Breast epithelium (tissue), 4 donors: Measurements from ENCODE around the gene IGF2. TPM values are rescaled to one million over a fixed set of nuclear protein-coding genes. Genes with fewer than 3 reads are reported as not detected.

ENCODE experiments used
- DNase-seq, 2 donors: peaks; one replicate each; pipeline ENCODE4 v3.0.0-alpha.2; 2019; ENCODE audit warnings: low spot score in 2 of 2
- H3K27ac ChIP-seq, 2 donors: fragments of 200-600 bp; sonication (generic) in 1 of 2; one replicate each; pipeline ENCODE4 v1.5.1; 2016 to 2019; ENCODE audit warnings: mild to moderate bottlenecking in 1 of 2
- H3K27me3 ChIP-seq, 2 donors: fragments of 200-600 bp; sonication (generic) in 1 of 2; one replicate each; pipeline versions ENCODE4 v1.5.1 to v1.6.0; 2017 to 2019; ENCODE audit warnings: control low read depth in 1 of 2, mild to moderate bottlenecking in 1 of 2
- H3K36me3 ChIP-seq: fragments of 200-600 bp; one replicate; pipeline ENCODE4 v1.5.1; 2019
- H3K4me1 ChIP-seq, 2 donors: fragments of 200-600 bp; sonication (generic); one replicate each; pipeline ENCODE4 v1.5.1; 2016 to 2019; ENCODE audit warnings: control low read depth in 1 of 2
- H3K4me3 ChIP-seq, 3 donors: fragments of 200-600 bp; sonication (generic); 1 replicate in 2 of 3; 2 replicates in 1 of 3; pipeline ENCODE4 v1.5.1; 2016 to 2019; ENCODE audit warnings: mild to moderate bottlenecking in 3 of 3, moderate library complexity in 2 of 3
- H3K9me3 ChIP-seq, 2 donors: fragments of 200-600 bp; sonication (generic) in 1 of 2; one replicate each; pipeline ENCODE4 v1.5.1; 2016 to 2019; ENCODE audit warnings: control low read depth in 1 of 2
- CTCF ChIP-seq, 3 donors: fragments of 450-650 bp; IDR thresholded peaks; one replicate each; pipeline ENCODE4 v1.5.1; 2016 to 2017; ENCODE audit warnings: antibody characterized with exemption in 3 of 3, mild to moderate bottlenecking in 3 of 3, moderate library complexity in 3 of 3
- POLR2A ChIP-seq: fragments of 450-650 bp; IDR thresholded peaks from one replicate; pipeline ENCODE4 v1.6.1; 2016; ENCODE audit warnings: antibody characterized with exemption, mild to moderate bottlenecking, moderate library complexity
- POLR2AphosphoS5 ChIP-seq, 3 donors: sonication (generic); formaldehyde crosslinking; IDR thresholded peaks; one replicate each; pipeline ENCODE4 v1.6.1; 2017; ENCODE audit warnings: antibody characterized with exemption in 3 of 3
- intact Hi-C: fragments of 100-400 bp; cut with DNase I; formaldehyde crosslinking; loops from one replicate; pipeline ENCODE4 v1.15.1; 2023; ENCODE audit warnings: low total_unique reads
- total RNA-seq, 3 donors: library from RNA; depleted of rRNA; stranded (reverse); fragments of >200 nt; gene quantifications; one replicate each; pipeline ENCODE4 v1.1.0, GENCODE V29; 2016

Gene IGF2
- total RNA-seq, 3 donors from 2014 or later = 13.6 to 65.7 (median 65.2) TPM

DNA sequence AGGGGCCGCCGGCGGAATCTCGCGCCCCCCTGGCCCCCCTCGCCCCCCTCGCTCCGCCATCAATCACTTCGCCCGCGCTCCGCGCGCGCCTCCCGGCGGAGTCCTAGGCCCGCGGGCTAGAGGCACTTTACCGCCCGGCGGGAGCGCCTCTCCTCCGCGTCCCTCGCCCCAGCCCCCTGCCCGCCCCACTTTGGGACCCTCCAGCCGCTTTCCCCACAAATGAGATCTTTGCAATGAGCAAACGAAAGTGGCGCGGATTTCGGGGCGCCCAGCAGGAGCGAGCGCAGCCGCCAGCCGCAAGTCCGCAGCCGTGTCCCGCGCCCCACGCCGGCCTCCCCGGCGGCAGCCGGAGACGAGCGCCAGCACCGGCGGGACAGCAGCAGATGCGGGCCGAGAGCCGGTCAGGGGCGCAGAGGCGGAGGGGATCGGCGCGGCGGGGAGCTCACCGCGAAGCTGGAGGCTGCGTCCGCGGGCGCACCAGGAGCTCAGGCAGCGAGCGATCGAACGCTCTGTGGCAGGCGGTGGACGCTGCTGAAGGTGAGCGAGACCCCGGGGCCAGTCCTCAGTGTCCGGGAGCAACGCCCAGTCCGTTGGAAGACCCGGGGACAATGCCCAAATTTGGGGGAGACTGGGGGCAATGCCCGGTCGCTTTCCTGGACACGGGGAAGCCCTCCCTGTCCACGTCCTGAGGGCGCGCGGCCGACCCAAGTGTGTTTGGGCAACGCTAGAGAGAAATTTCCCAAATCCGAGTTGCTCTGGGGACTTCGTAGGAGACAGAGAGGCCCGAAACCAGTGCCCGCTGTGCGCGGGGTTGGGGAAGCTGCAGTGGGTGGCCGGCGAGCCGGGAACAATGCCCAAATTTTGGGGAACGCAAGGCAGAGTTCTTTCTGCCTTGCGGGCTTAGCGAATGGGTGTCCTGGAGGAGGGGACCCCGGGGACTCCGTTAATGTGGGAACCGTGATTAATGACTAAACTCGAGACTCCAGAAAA is 1.5 kb upstream of the IGF2 start:
- Histone ChIP-seq H3K4me1 (peaks cover 8 to 18% of the 10 kb centered on the region in 2 donors), H3K27ac (no peak overlapping the region), H3K27me3 (peaks cover 26 to 93% of the 10 kb centered on the region in 2 donors), H3K4me3 (peak overlapping the region in 2 of 3 donors; percentile 46 to 73), H3K9me3 (no peaks in the 10 kb centered on the region), H3K36me3 (no peaks in the 10 kb centered on the region)
- intact Hi-C loops = no loop called here
- no peak for TF ChIP-seq POLR2AphosphoS5 (IDR thresholded peaks at IDR 0.05)
- no peak for TF ChIP-seq POLR2A
- no peak for TF ChIP-seq CTCF (IDR thresholded peaks at IDR 0.05)
- DNase-seq = no peak

DNA sequence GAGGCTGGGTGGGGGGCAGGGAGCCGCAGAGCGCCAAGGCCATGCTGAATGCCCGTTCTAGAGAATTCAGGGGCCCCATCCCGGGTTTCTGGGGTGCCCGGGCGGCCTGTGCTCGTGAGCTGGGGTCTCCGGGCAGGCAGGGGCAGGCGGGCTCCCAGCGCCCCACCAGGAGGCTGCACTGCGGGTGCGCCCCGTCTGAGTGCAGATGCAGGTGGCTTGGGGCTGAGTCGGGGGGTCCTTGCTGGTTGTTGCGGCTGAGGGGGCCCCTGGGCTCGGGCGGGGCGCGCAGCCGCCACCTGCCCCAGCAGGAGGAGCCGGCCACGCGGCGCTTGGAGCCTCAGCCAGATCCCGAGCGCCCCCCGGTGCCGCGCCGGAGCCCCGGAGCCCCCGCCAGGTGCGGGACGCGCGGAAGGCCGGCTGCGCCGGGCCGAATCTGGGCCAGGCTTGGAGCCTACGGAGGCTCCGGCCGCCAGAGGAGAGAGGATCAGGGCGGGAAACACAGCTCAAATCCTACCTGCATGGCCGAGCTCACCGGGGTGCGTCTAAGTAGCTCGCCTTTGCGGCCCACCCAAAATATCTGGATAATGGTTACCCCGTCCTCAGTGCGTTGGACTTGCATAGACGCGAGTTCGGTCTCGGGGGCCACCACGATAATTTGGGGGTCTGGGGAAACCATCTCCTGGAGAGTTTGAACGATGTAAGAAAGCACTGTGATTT is 590 bp upstream of the IGF2 start:
- DNase-seq = no peak
- H3K36me3 ChIP-seq = no peaks in the 10 kb centered on the region
- peak overlapping the region in 2 of 3 donors; percentile 46 to 73 for H3K4me3 ChIP-seq
- TF ChIP-seq POLR2A (no peak), POLR2AphosphoS5 (IDR thresholded peaks at IDR 0.05) (no peak), CTCF (IDR thresholded peaks at IDR 0.05) (no peak)
- intact Hi-C loops = no loop called here
- H3K4me1 ChIP-seq = peaks cover 8 to 18% of the 10 kb centered on the region in 2 donors
- no peak overlapping the region for H3K27ac ChIP-seq
- no peaks in the 10 kb centered on the region for H3K9me3 ChIP-seq
- peaks cover 23 to 91% of the 10 kb centered on the region in 2 donors for H3K27me3 ChIP-seq

DNA sequence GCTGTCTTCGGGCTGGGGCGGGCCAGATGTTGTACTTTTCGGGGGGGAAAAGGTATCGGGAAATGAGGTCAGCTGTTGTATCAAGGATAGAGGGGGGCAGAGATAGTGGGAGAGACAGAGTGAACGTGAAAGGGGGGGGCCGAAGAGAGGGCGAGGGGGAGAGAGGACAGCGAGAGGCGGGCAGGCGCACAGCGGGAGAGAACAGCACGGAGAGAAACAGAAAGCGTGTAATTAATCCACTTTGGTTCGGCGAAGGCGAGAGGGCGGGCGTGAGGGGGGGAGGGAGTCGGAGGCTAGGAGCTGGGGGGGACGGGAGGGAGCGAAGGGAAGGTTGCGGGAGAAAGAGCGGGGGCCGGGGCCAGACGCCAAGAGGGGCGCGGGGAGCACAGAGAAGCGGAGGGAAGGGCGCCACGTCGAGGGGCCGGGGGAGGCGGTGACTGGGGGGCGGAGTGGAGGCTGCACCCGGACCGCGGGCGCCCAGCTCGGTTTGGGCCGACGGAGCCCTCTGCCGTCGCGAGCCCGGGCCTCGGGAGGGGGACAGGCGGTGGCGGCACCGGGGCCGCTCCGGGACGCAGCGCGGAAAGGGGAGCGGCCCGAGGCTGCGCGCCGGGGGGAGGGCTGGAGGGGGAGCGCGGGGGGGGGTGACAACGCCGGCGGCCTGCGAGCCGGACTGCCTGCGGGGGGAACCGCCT is 612 bp downstream of the IGF2 start:
- Histone ChIP-seq H3K27ac (peak overlapping the region in 1 of 2 donors; percentile 81), H3K4me3 (peak overlapping the region; percentile 32 to 73 (median 46)), H3K36me3 (no peaks in the 10 kb centered on the region), H3K27me3 (peaks cover 15 to 91% of the 10 kb centered on the region in 2 donors), H3K9me3 (no peaks in the 10 kb centered on the region), H3K4me1 (peaks cover 8 to 12% of the 10 kb centered on the region in 2 donors)
- intact Hi-C loops = no loop called here
- no peak for TF ChIP-seq POLR2A
- TF ChIP-seq CTCF (IDR thresholded peaks at IDR 0.05) = no peak
- no peak for TF ChIP-seq POLR2AphosphoS5 (IDR thresholded peaks at IDR 0.05)
- no peak for DNase-seq

- H3K36me3 ChIP-seq = no peaks in the 10 kb centered on the region
- H3K4me1 ChIP-seq = peaks cover 8 to 12% of the 10 kb centered on the region in 2 donors
- H3K9me3 ChIP-seq = no peaks in the 10 kb centered on the region
- intact Hi-C loops = no loop called here
- no peak for TF ChIP-seq POLR2AphosphoS5 (IDR thresholded peaks at IDR 0.05)
- no peak for TF ChIP-seq POLR2A
- no peak for TF ChIP-seq CTCF (IDR thresholded peaks at IDR 0.05)
- peaks cover 15 to 91% of the 10 kb centered on the region in 2 donors for H3K27me3 ChIP-seq
- no peak for DNase-seq
- peak overlapping the region; percentile 32 to 73 (median 46) for H3K4me3 ChIP-seq
- peak overlapping the region in 1 of 2 donors; percentile 81 for H3K27ac ChIP-seq
These were observed 1.1 kb downstream of the IGF2 start for GRCh38 chr11:2138068-2138430.
